ENCODE results near the gene LENG1. TPM values are rescaled to one million over a fixed set of nuclear protein-coding genes. Genes with fewer than 3 reads are reported as not detected.

The LENG1 gene
- total and polyA plus RNA-seq, 9 of the 15 experiments (the other 6 are each of a cell fraction or from before 2014, with no cell fraction given), result 0.30 to 10.5 (median 4.7) TPM

DNA sequence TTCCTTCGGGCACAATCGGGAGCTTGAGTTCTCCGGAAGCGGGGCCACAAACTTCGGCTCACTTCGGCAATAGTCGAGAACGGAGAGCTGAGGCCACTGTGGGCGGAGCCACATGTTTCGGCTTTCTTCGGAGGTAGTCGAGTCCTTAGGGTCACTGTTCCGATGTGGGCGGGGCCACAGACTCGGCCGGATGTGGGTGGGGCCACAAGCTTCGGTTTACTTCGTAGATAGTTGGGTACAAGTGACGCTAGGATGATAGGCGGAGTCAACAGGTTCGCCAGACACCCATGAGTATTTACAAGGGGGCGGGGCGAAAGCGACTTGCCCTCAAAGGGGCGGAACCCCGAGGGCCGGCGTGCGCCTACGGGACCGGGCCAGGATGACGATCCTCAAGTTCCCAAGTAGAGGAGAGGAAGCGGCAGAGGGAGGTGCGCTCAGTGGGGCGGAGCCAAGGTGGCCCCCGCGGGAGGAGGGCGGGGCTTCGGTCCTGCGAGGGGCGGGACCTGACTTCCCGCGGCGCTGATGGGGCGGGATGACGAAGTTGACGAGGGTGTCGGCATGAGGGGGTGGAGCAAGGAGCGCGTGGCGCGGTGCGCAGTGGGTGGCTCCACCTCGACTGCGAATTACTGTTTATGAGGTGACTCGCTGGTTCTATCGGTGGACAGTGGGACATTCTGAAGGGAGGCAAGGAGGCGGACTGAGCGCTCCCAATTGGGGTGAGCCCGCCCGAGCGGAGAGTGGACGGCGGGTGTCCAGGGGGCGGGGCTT lies 30.4 kb upstream of the LENG1 start (continued):
- no peak for TF ChIP-seq SP2 (IDR thresholded peaks at IDR 0.05; ENCODE audit: extremely low read depth, low read depth, low read length, poor library complexity, severe bottlenecking)
- TF ChIP-seq, protein P1, sequence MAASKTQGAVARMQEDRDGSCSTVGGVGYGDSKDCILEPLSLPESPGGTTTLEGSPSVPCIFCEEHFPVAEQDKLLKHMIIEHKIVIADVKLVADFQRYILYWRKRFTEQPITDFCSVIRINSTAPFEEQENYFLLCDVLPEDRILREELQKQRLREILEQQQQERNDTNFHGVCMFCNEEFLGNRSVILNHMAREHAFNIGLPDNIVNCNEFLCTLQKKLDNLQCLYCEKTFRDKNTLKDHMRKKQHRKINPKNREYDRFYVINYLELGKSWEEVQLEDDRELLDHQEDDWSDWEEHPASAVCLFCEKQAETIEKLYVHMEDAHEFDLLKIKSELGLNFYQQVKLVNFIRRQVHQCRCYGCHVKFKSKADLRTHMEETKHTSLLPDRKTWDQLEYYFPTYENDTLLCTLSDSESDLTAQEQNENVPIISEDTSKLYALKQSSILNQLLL (CRISPR knock-in tag; IDR thresholded peaks at IDR 0.05; ENCODE audit: borderline replicate concordance), result no peak
- TF ChIP-seq TSC22D4 (tag; IDR thresholded peaks at IDR 0.05), result no peak
- no peak for TF ChIP-seq CSDE1 (IDR thresholded peaks at IDR 0.05)
- TF ChIP-seq RAD51 (IDR thresholded peaks at IDR 0.05; ENCODE audit: borderline replicate concordance, low read depth), result no peak
- TF ChIP-seq MXI1 (IDR thresholded peaks at IDR 0.05; ENCODE audit: low read depth, low read length), result no peak; the same call in 1 of the 2 replicates
- no peak for TF ChIP-seq NCOA6 (IDR thresholded peaks at IDR 0.05)
- TF ChIP-seq ZNF274 (IDR thresholded peaks at IDR 0.05; ENCODE audit: borderline replicate concordance, low read depth, low read length), result no peak
- no peak for TF ChIP-seq ZBTB8A (IDR thresholded peaks at IDR 0.05; ENCODE audit: partially characterized antibody)
- no peak for TF ChIP-seq BACH1 (tag; IDR thresholded peaks at IDR 0.05)
- TF ChIP-seq GABPB2 (CRISPR knock-in tag; conservative IDR thresholded peaks at IDR 0.05), result no peak
- TF ChIP-seq, protein P2, sequence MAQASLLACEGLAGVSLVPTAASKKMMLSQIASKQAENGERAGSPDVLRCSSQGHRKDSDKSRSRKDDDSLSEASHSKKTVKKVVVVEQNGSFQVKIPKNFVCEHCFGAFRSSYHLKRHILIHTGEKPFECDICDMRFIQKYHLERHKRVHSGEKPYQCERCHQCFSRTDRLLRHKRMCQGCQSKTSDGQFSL (CRISPR knock-in tag; IDR thresholded peaks at IDR 0.05), result no peak
- TF ChIP-seq, protein P2 (tag; IDR thresholded peaks at IDR 0.05), result no peak
- peak; percentile 57; the same call in 1 of the 2 replicates for TF ChIP-seq FOXP1 (CRISPR knock-in tag; IDR thresholded peaks at IDR 0.05)
- TF ChIP-seq BRF1 (IDR thresholded peaks at IDR 0.05; ENCODE audit: borderline replicate concordance, extremely low read depth, insufficient read length), result no peak
- no peak for TF ChIP-seq FOSL1 (tag; conservative IDR thresholded peaks at IDR 0.05)
- TF ChIP-seq MYNN (IDR thresholded peaks at IDR 0.05), result no peak
- TF ChIP-seq MYNN (CRISPR knock-in tag; IDR thresholded peaks at IDR 0.05), result no peak
- TF ChIP-seq XRCC5 (IDR thresholded peaks at IDR 0.05; ENCODE audit: low read depth, low read length), result 0 out of 2 replicates have a peak, but pooled peaks have one; percentile 6
- TF ChIP-seq, protein P3, sequence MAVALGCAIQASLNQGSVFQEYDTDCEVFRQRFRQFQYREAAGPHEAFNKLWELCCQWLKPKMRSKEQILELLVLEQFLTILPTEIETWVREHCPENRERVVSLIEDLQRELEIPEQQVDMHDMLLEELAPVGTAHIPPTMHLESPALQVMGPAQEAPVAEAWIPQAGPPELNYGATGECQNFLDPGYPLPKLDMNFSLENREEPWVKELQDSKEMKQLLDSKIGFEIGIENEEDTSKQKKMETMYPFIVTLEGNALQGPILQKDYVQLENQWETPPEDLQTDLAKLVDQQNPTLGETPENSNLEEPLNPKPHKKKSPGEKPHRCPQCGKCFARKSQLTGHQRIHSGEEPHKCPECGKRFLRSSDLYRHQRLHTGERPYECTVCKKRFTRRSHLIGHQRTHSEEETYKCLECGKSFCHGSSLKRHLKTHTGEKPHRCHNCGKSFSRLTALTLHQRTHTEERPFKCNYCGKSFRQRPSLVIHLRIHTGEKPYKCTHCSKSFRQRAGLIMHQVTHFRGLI (CRISPR knock-in tag; IDR thresholded peaks at IDR 0.05), result no peak
- TF ChIP-seq ZNF12 (CRISPR knock-in tag; IDR thresholded peaks at IDR 0.05), result no peak
- no peak for TF ChIP-seq ZNF668 (CRISPR knock-in tag; IDR thresholded peaks at IDR 0.05)
- peak; percentile 87 for TF ChIP-seq RB1 (IDR thresholded peaks at IDR 0.05; ENCODE audit: low read depth)
- no peak for TF ChIP-seq MYBL2 (IDR thresholded peaks at IDR 0.05; ENCODE audit: low read depth)
- no peak for TF ChIP-seq MYBL2 (CRISPR knock-in tag; IDR thresholded peaks at IDR 0.05; ENCODE audit: borderline replicate concordance)
- TF ChIP-seq, protein P4, sequence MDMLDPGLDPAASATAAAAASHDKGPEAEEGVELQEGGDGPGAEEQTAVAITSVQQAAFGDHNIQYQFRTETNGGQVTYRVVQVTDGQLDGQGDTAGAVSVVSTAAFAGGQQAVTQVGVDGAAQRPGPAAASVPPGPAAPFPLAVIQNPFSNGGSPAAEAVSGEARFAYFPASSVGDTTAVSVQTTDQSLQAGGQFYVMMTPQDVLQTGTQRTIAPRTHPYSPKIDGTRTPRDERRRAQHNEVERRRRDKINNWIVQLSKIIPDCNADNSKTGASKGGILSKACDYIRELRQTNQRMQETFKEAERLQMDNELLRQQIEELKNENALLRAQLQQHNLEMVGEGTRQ (CRISPR knock-in tag; IDR thresholded peaks at IDR 0.05), result no peak

All from K562 (cell line).